HCT116 (cell line): Measurements from ENCODE around the gene HSBP1. TPM values are rescaled to one million over a fixed set of nuclear protein-coding genes. Genes with fewer than 3 reads are reported as not detected.

Source experiments
- ATAC-seq: fragments of 200-7000 bp; cut with Tn5 transposase; 2 replicates; pipeline ENCODE4 v1.9.1; 2020; ENCODE audit warnings: mild to moderate bottlenecking, moderate library complexity
- BruUV-seq: library from RNA; stranded (reverse); fragments of 400-500 nt; replicated peaks from 2 replicates; lab custom pipeline; 2021; lab: Mats Ljungman, UMichigan
- CTCF ChIA-PET: fragments of 300-600 bp; sonication (Branson Sonifier 250); formaldehyde crosslinking; loops from one replicate; lab custom pipeline; 2021; ENCODE audit warnings: antibody characterized with exemption; lab: Charles Lee
- POLR2A ChIA-PET: fragments of 300-600, 350-600 bp; sonication (Branson Sonifier 250); formaldehyde crosslinking; loops from one replicate; lab custom pipeline; 2021; ENCODE audit warnings: antibody characterized with exemption; lab: Charles Lee
- RAD21 ChIA-PET, 2 experiments: fragments of 300-600 bp; sonication (Branson Sonifier 250); formaldehyde crosslinking; loops; one replicate each; lab custom pipeline; 2023; ENCODE audit warnings: low total read pairs in 2 of 2; ENCODE audit not compliant: uncharacterized antibody in 2 of 2, unreplicated experiment in 2 of 2, low non-redundant PET in 1 of 2; lab: Charles Lee
- DNase-seq: peaks from one replicate; pipeline ENCODE4 v3.0.0-alpha.2; 2010; ENCODE audit warnings: low read depth, low spot score
- H2AFZ ChIP-seq: fragments of 200-600 bp; shearing (Covaris generic), sonication (generic); 2 replicates; pipeline ENCODE4 v1.6.1; 2017; ENCODE audit warnings: low read depth, mixed run types, mixed read lengths, antibody characterized with exemption, low read length; ENCODE audit not compliant: poor library complexity, severe bottlenecking
- H3K27ac ChIP-seq: 2 replicates; pipeline ENCODE4 v1.5.1; 2012; ENCODE audit warnings: low read depth, low read length
- H3K27me3 ChIP-seq: fragments of 200-600 bp; sonication (generic); 2 replicates; pipeline ENCODE4 v1.6.1; 2016; ENCODE audit warnings: mixed run types, low read length, mixed read lengths; ENCODE audit not compliant: insufficient read depth
- H3K36me3 ChIP-seq, 2 experiments: fragments of 200-500 bp in 1 of 2; fragments of 200-600 bp in 1 of 2; sonication (Bioruptor generic) in 1 of 2; sonication (generic) in 1 of 2; 2 replicates each; pipeline versions ENCODE4 v1.5.1 to v1.6.1; 2014 to 2016; ENCODE audit warnings: low read length in 2 of 2, inconsistent platforms in 1 of 2, mixed read lengths in 1 of 2, mixed run types in 1 of 2; ENCODE audit not compliant: insufficient read depth in 2 of 2, control insufficient read depth in 1 of 2
- H3K4me1 ChIP-seq, 2 experiments: fragments of 200-600 bp in 1 of 2; sonication (generic) in 1 of 2; 2 replicates each; pipeline versions ENCODE4 v1.5.1 to v1.6.1; 2012 to 2017; ENCODE audit warnings: low read length in 2 of 2, inconsistent platforms in 1 of 2, mild to moderate bottlenecking in 1 of 2, mixed read lengths in 1 of 2, mixed run types in 1 of 2, moderate library complexity in 1 of 2; ENCODE audit not compliant: insufficient read depth in 2 of 2, control insufficient read depth in 1 of 2
- H3K4me2 ChIP-seq: fragments of 200-600 bp; sonication (generic); 2 replicates; pipeline ENCODE4 v1.6.1; 2017; ENCODE audit warnings: mixed run types, low read length, mixed read lengths
- H3K4me3 ChIP-seq, 2 experiments: fragments of 200-600 bp in 1 of 2; sonication (generic) in 1 of 2; replicated peaks in 1 of 2; 2 replicates each; pipeline ENCODE4 v1.5.1; 2011 to 2016; ENCODE audit warnings: low read length in 2 of 2, control low read depth in 1 of 2, low read depth in 1 of 2, mild to moderate bottlenecking in 1 of 2, mixed read lengths in 1 of 2, mixed run types in 1 of 2
- H3K79me2 ChIP-seq: fragments of 200-600 bp; sonication (generic); 2 replicates; pipeline ENCODE4 v1.6.1; 2017; ENCODE audit warnings: mild to moderate bottlenecking, mixed run types, low read length, moderate library complexity, mixed read lengths; ENCODE audit not compliant: insufficient read depth
- H3K9ac ChIP-seq: fragments of 200-600 bp; sonication (generic); 2 replicates; pipeline ENCODE4 v1.6.1; 2016; ENCODE audit warnings: low read length, mixed read lengths
- H3K9me2 ChIP-seq: fragments of 200-600 bp; sonication (generic), shearing (Covaris generic); 2 replicates; pipeline ENCODE4 v1.6.1; 2017; ENCODE audit warnings: mixed run types, mild to moderate bottlenecking, moderate library complexity; ENCODE audit not compliant: insufficient read depth
- H3K9me3 ChIP-seq, 2 experiments: fragments of 200-500 bp in 1 of 2; fragments of 200-600 bp in 1 of 2; sonication (Bioruptor generic) in 1 of 2; sonication (generic) in 1 of 2; 2 replicates each; pipeline ENCODE4 v1.6.1; 2014 to 2017; ENCODE audit warnings: low read length in 2 of 2, mixed read lengths in 2 of 2, inconsistent platforms in 1 of 2, low read depth in 1 of 2, mild to moderate bottlenecking in 1 of 2, mixed run types in 1 of 2, moderate library complexity in 1 of 2; ENCODE audit not compliant: control insufficient read depth in 1 of 2, insufficient read depth in 1 of 2
- H4K20me1 ChIP-seq: fragments of 200-600 bp; sonication (generic), shearing (Covaris generic); 2 replicates; pipeline ENCODE4 v1.6.1; 2017; ENCODE audit warnings: mixed run types, mild to moderate bottlenecking, moderate library complexity; ENCODE audit not compliant: insufficient read depth
- CBX3 ChIP-seq: IDR thresholded peaks from 2 replicates; pipeline ENCODE4 v1.6.1; 2012; ENCODE audit warnings: low read depth
- CEBPB ChIP-seq: IDR thresholded peaks from 2 replicates; pipeline ENCODE4 v1.6.1; 2012; ENCODE audit warnings: low read depth
- ELF1 ChIP-seq: IDR thresholded peaks from 2 replicates; pipeline ENCODE4 v1.6.1; 2012; ENCODE audit warnings: low read depth, borderline replicate concordance
- EZH2 ChIP-seq: fragments of 200-600 bp; sonication (generic); IDR thresholded peaks from 2 replicates; pipeline ENCODE4 v1.6.1; 2017; ENCODE audit warnings: antibody characterized with exemption, mixed run types
- EZH2phosphoT487 ChIP-seq: fragments of 200-600 bp; IDR thresholded peaks from 2 replicates; pipeline ENCODE4 v1.6.1; 2018; ENCODE audit warnings: antibody characterized with exemption, borderline replicate concordance
- FOSL1 ChIP-seq: IDR thresholded peaks from 2 replicates; pipeline ENCODE4 v1.6.1; 2012; ENCODE audit warnings: low read depth
- JUND ChIP-seq: IDR thresholded peaks from 2 replicates; pipeline ENCODE4 v1.6.1; 2012
- POLR2A ChIP-seq: IDR thresholded peaks from 2 replicates; pipeline ENCODE4 v1.7.0; 2011; ENCODE audit warnings: borderline replicate concordance; ENCODE audit not compliant: insufficient read depth, insufficient read length; ENCODE audit errors: extremely low read depth
- POLR2AphosphoS5 ChIP-seq: IDR thresholded peaks from 2 replicates; pipeline ENCODE4 v1.6.1; 2011; ENCODE audit warnings: mild to moderate bottlenecking, low read depth, low read length, moderate library complexity
- RAD21 ChIP-seq: IDR thresholded peaks from 2 replicates; pipeline ENCODE4 v1.6.1; 2012; ENCODE audit warnings: low read depth, mild to moderate bottlenecking
- SIN3A ChIP-seq: IDR thresholded peaks from 2 replicates; pipeline ENCODE4 v1.6.1; 2012; ENCODE audit warnings: low read depth
- SP1 ChIP-seq: IDR thresholded peaks from 2 replicates; pipeline ENCODE4 v1.6.1; 2012; ENCODE audit warnings: low read depth
- SRF ChIP-seq: IDR thresholded peaks from 2 replicates; pipeline ENCODE4 v1.6.1; 2012; ENCODE audit warnings: low read depth
- ZFX ChIP-seq: fragments of 450-650 bp; IDR thresholded peaks from 2 replicates; pipeline ENCODE4 v1.6.1; 2017
- ZNF274 ChIP-seq: fragments of 200-500 bp; sonication (Bioruptor generic); IDR thresholded peaks from 2 replicates; pipeline ENCODE4 v1.6.1; 2014; ENCODE audit warnings: mild to moderate bottlenecking, low read depth, low read length, inconsistent platforms
- intact Hi-C: fragments of 100-400 bp; cut with micrococcal nuclease; formaldehyde crosslinking; loops from 2 replicates; pipeline ENCODE4 v1.10.0; 2022
- total RNA-seq: library from RNA; stranded (reverse); gene quantifications from one replicate; pipeline ENCODE4 v1.2.1, GENCODE V29; 2021; ENCODE audit not compliant: unreplicated experiment
- TF ChIP-seq, protein P1 (sequence below): IDR thresholded peaks from 2 replicates; pipeline ENCODE4 v1.6.1; 2011; ENCODE audit warnings: mild to moderate bottlenecking, low read length, moderate library complexity; ENCODE audit not compliant: insufficient replicate concordance; ENCODE audit errors: extremely low read depth
- TF ChIP-seq, protein P2 (sequence below): IDR thresholded peaks from 2 replicates; pipeline ENCODE4 v1.6.1; 2012
- TF ChIP-seq, protein P3 (sequence below), 3 experiments: fragments of 200-600 bp in 1 of 3; sonication (generic) in 1 of 3; IDR thresholded peaks in 2 of 3; conservative IDR thresholded peaks in 1 of 3; 2 replicates each; pipeline ENCODE4 v1.5.1; 2012 to 2017; ENCODE audit warnings: low read depth in 2 of 3, low read length in 2 of 3, antibody characterized with exemption in 1 of 3, borderline replicate concordance in 1 of 3, control low read depth in 1 of 3, mild to moderate bottlenecking in 1 of 3, mixed read lengths in 1 of 3, mixed run types in 1 of 3, moderate library complexity in 1 of 3; ENCODE audit not compliant: insufficient read depth in 1 of 3
- TF ChIP-seq, protein P4 (sequence below): IDR thresholded peaks from 2 replicates; pipeline ENCODE4 v1.6.1; 2012; ENCODE audit warnings: low read depth

The HSBP1 gene
- total RNA-seq, 1 experiment from 2014 or later, result 270 TPM

DNA sequence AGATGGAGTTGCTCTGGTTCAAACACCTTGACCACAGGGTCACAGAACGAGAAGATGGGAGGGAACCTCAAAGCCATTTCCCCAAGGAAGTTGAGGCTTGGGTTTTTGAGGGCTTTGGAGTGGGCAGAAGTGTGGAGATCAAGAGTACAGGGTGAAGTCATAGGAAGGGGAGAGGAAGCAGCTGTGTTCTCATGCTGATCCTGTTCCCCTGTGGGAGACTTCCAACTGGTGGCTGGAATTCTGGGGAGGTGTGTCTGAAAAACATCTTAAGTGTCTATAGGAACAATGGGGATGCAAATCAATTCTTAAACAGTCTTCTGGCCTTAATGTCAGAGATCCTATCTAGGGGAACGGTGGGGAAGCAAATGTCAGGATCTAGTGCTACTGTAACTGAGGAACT lies 38.8 kb upstream of the HSBP1 start:
- no peaks in the 10 kb centered on the region for H4K20me1 ChIP-seq
- POLR2A ChIA-PET, result no interaction called here
- no peaks in the 10 kb centered on the region for H3K4me1 ChIP-seq
- peaks cover 17% of the 10 kb centered on the region for H3K27me3 ChIP-seq
- ATAC-seq (no peak), DNase-seq (no peak)
- H3K4me3 ChIP-seq, result no peak overlapping the region
- no peak overlapping the region for H3K27ac ChIP-seq
- H3K9ac ChIP-seq, result no peak overlapping the region
- H3K79me2 ChIP-seq, result no peaks in the 10 kb centered on the region
- RAD21 ChIA-PET, result no interaction called here
- TF ChIP-seq RAD21 (no peak), EZH2 (no peak), POLR2AphosphoS5 (no peak), CEBPB (no peak), ELF1 (no peak), SIN3A (no peak), ZNF274 (no peak), FOSL1 (no peak), EZH2phosphoT487 (no peak), POLR2A (no peak), JUND (no peak), SP1 (no peak), CBX3 (no peak), SRF (no peak), ZFX (no peak)
- TF ChIP-seq, protein P1, sequence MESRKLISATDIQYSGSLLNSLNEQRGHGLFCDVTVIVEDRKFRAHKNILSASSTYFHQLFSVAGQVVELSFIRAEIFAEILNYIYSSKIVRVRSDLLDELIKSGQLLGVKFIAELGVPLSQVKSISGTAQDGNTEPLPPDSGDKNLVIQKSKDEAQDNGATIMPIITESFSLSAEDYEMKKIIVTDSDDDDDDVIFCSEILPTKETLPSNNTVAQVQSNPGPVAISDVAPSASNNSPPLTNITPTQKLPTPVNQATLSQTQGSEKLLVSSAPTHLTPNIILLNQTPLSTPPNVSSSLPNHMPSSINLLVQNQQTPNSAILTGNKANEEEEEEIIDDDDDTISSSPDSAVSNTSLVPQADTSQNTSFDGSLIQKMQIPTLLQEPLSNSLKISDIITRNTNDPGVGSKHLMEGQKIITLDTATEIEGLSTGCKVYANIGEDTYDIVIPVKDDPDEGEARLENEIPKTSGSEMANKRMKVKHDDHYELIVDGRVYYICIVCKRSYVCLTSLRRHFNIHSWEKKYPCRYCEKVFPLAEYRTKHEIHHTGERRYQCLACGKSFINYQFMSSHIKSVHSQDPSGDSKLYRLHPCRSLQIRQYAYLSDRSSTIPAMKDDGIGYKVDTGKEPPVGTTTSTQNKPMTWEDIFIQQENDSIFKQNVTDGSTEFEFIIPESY, result no peak
- TF ChIP-seq, protein P2, sequence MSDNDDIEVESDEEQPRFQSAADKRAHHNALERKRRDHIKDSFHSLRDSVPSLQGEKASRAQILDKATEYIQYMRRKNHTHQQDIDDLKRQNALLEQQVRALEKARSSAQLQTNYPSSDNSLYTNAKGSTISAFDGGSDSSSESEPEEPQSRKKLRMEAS, result no peak
- TF ChIP-seq, protein P3, sequence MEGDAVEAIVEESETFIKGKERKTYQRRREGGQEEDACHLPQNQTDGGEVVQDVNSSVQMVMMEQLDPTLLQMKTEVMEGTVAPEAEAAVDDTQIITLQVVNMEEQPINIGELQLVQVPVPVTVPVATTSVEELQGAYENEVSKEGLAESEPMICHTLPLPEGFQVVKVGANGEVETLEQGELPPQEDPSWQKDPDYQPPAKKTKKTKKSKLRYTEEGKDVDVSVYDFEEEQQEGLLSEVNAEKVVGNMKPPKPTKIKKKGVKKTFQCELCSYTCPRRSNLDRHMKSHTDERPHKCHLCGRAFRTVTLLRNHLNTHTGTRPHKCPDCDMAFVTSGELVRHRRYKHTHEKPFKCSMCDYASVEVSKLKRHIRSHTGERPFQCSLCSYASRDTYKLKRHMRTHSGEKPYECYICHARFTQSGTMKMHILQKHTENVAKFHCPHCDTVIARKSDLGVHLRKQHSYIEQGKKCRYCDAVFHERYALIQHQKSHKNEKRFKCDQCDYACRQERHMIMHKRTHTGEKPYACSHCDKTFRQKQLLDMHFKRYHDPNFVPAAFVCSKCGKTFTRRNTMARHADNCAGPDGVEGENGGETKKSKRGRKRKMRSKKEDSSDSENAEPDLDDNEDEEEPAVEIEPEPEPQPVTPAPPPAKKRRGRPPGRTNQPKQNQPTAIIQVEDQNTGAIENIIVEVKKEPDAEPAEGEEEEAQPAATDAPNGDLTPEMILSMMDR (IDR thresholded peaks at IDR 0.05 in 2 of 3, conservative IDR thresholded peaks at IDR 0.05 in 1 of 3; ENCODE audit: borderline replicate concordance in 1 of 3, insufficient read depth in 1 of 3, low read depth in 2 of 3, low read length in 2 of 3), result no peak
- TF ChIP-seq, protein P4, sequence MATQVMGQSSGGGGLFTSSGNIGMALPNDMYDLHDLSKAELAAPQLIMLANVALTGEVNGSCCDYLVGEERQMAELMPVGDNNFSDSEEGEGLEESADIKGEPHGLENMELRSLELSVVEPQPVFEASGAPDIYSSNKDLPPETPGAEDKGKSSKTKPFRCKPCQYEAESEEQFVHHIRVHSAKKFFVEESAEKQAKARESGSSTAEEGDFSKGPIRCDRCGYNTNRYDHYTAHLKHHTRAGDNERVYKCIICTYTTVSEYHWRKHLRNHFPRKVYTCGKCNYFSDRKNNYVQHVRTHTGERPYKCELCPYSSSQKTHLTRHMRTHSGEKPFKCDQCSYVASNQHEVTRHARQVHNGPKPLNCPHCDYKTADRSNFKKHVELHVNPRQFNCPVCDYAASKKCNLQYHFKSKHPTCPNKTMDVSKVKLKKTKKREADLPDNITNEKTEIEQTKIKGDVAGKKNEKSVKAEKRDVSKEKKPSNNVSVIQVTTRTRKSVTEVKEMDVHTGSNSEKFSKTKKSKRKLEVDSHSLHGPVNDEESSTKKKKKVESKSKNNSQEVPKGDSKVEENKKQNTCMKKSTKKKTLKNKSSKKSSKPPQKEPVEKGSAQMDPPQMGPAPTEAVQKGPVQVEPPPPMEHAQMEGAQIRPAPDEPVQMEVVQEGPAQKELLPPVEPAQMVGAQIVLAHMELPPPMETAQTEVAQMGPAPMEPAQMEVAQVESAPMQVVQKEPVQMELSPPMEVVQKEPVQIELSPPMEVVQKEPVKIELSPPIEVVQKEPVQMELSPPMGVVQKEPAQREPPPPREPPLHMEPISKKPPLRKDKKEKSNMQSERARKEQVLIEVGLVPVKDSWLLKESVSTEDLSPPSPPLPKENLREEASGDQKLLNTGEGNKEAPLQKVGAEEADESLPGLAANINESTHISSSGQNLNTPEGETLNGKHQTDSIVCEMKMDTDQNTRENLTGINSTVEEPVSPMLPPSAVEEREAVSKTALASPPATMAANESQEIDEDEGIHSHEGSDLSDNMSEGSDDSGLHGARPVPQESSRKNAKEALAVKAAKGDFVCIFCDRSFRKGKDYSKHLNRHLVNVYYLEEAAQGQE, result no peak
- H3K4me2 ChIP-seq, result no peak overlapping the region
- no TSS peak for BruUV-seq
- no peak overlapping the region for H2AFZ ChIP-seq
- H3K36me3 ChIP-seq, result no peaks in the 10 kb centered on the region
- CTCF ChIA-PET, result no interaction called here
- intact Hi-C loops, result no loop called here
- H3K9me3 ChIP-seq, result no peaks in the 10 kb centered on the region
- no peaks in the 10 kb centered on the region for H3K9me2 ChIP-seq
